RWPE1 (cell line): ENCODE results near the gene DUSP19.
A peak's percentile ranks its signal among the peaks of the same experiment; 100 is the strongest.

Source experiments
- CTCF ChIA-PET: fragments of 350-600 bp; sonication (Branson Sonifier 250); formaldehyde crosslinking; extraction: SDS; loops from one replicate; lab custom pipeline; 2021; lab: Yijun Ruan, JAX
- POLR2A ChIA-PET: fragments of 400-600 bp; formaldehyde crosslinking; extraction: SDS; loops from one replicate; lab custom pipeline; 2020; ENCODE audit warnings: antibody characterized with exemption; ENCODE audit not compliant: low non-redundant PET; lab: Yijun Ruan, JAX
- DNase-seq: peaks from one replicate; pipeline ENCODE4 v3.0.0; 2012; ENCODE audit warnings: low spot score
- H3K27ac ChIP-seq: fragments of 450-650 bp; 2 replicates; pipeline ENCODE4 v1.5.1; 2017
- TF ChIP-seq, protein P1 (sequence below): fragments of 450-650 bp; conservative IDR thresholded peaks from 2 replicates; pipeline ENCODE4 v1.5.1; 2017; ENCODE audit warnings: low read depth, mild to moderate bottlenecking

DUSP19 gene

DNA sequence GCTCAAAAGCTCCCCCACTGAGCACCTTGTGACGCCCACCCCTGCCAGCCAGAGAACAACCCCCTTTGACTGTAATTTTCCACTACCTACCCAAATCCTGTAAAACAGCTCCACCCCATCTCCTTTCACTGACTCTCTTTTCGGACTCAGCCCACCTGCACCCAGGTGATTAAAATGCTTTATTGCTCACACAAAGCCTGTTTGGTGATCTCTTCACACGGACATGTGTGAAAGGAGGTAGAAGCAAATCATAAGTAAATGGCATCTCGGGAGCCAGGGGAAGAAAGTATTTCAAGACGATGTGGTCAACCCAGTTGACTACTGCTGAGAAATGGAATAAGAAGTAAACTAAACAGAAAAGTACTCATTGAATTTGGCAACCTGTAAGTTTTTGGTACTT is 29.1 kb upstream of the DUSP19 start:
- ChIA-PET POLR2A (no interaction called here), CTCF (no interaction called here)
- no peak for DNase-seq

DNA sequence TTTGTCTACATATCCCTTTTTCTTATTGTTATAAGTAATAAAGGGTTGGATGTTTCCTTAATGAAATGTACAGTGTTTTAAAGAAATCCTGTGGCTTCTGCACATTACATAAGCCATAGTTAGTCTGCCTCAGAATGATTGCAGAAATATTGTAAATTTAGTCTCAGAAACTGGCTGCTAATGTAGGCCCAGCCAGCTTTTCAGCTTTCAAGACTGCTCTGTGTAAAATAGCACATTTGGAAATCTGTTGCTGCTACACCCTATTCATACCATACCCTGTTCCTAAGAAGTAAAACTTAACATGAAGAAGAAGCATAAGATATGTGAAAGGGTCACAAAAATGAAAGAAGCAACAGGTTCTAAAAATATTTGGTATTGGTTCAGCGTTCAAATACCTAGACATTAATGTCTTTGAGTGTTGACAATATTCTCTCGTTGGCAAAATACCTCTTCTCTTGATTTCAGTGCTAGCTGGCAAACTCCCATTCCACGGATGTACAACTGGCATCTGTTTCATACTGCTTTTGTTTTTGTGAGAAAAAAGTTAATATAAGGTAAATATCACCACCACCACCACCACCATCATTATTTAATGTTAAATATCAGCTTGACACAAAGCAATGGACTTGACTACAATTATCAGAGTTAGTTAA is 21.1 kb upstream of the DUSP19 start:
- POLR2A ChIA-PET, result no interaction called here
- CTCF ChIA-PET, result no interaction called here
- DNase-seq, result no peak

More for the DNA sequence above, 29.1 kb upstream of the DUSP19 start:
- no peak overlapping the region for H3K27ac ChIP-seq
- TF ChIP-seq, protein P1, sequence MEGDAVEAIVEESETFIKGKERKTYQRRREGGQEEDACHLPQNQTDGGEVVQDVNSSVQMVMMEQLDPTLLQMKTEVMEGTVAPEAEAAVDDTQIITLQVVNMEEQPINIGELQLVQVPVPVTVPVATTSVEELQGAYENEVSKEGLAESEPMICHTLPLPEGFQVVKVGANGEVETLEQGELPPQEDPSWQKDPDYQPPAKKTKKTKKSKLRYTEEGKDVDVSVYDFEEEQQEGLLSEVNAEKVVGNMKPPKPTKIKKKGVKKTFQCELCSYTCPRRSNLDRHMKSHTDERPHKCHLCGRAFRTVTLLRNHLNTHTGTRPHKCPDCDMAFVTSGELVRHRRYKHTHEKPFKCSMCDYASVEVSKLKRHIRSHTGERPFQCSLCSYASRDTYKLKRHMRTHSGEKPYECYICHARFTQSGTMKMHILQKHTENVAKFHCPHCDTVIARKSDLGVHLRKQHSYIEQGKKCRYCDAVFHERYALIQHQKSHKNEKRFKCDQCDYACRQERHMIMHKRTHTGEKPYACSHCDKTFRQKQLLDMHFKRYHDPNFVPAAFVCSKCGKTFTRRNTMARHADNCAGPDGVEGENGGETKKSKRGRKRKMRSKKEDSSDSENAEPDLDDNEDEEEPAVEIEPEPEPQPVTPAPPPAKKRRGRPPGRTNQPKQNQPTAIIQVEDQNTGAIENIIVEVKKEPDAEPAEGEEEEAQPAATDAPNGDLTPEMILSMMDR, result no peak

DNA sequence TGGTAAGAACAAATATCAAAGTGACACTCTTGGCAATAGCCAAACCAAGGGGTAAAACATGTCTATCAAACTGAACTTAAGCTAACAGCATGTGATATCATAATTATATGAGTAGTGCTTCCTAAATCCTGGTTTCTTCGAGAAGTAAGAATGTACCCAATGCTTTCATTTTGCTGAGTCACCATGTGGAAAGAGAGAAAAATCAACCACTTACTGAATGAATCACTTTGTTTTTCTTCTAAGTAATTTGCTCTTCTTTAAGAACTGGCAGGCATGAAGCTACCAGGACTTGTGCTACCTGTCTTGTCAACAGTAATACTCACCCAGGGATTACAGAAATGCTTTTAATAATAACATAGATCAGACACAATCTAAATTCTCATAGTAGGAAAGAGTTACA is 19.0 kb upstream of the DUSP19 start:
- DNase-seq, result peak; percentile 73
- TF ChIP-seq, protein P1, result no peak
- ChIA-PET POLR2A (interaction anchor here (0.6 kb wide), 1 partner anchor 36 kb away, joined by 3 read pairs; no protein-coding TSS in a partner anchor), CTCF (interaction anchor here (0.5 kb wide), 1 partner anchor 860 kb away, joined by 3 read pairs; no protein-coding TSS in a partner anchor)
- no peak overlapping the region for H3K27ac ChIP-seq

More for the DNA sequence above, 21.1 kb upstream of the DUSP19 start:
- TF ChIP-seq, protein P1, result no peak
- no peak overlapping the region for H3K27ac ChIP-seq

DNA sequence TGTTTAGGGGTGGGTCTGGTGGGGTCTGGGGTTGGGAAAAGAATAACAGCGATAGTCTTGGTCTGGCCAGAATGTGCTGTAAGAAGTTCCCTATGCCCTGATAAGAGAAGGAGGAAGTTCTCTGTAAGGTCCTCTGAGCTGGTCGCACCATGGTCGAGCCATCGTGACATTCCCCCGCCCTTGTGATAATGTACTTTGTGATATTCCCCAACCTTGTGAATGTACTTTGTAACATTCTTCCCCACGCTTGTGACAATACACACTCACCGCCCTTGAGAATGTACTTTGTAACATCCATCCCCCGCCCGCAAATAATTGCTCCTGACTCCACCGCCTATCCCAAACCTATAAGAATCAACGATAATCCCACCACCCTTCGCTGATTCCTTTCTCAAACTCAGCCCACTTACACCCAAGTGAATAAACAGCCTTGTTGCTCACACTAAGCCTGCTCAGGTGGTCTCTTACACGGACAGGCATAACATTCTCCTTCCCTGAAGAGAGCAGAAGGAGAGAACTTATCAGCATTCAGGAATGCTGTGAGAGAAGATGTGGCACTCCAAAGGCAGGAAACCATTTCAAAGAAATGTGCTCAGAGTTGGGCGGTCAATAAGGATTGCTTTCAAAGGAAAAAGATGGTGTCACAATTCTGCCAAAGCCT is 17.8 kb upstream of the DUSP19 start:
- CTCF ChIA-PET, result no interaction called here
- H3K27ac ChIP-seq, result no peak overlapping the region
- no peak for DNase-seq
- TF ChIP-seq, protein P1, result no peak
- POLR2A ChIA-PET, result no interaction called here

DNA sequence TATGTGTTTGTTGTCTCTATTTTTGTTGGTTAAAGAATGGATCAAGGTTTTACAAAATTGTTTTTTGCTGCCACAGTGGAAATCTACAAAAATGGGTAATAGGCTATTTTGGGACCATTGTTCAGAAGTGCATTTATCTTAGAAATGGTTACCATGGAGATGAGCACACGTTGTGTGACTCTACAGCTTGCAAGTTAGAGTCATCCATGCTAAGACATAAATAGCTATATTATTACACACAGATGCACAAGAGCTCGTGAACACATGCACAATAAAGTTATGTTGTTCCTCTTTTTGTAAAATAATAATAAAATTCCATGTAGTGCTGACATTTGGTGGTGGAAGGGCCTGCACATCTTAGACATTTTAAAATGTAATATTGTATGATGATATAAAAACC is 15.5 kb upstream of the DUSP19 start:
- POLR2A ChIA-PET, result no interaction called here
- CTCF ChIA-PET, result no interaction called here
- DNase-seq, result no peak
- TF ChIP-seq, protein P1, result no peak
- no peak overlapping the region for H3K27ac ChIP-seq

DNA sequence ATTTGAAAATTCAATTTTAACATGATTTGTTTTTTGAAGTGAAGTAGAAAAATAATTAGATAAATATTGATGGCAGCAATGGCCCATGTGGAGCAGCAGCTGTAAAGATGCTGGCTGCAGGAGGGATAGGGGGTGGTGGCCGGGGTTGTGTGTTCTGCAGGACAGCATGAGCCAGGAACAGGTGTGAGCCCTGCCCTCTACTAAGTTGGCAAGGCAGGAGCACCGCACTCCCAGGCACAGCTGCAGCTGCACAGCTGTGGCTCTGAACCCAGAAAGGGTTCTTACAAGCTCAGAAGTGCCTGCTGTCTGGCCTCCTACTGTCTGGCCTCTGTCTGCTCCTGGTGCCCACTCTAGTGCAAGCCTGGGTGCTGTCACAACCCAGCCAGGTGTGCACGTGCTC is 10.0 kb upstream of the DUSP19 start:
- TF ChIP-seq, protein P1, result no peak
- H3K27ac ChIP-seq, result no peak overlapping the region
- POLR2A ChIA-PET, result no interaction called here
- no peak for DNase-seq
- CTCF ChIA-PET, result interaction anchor here (0.6 to 1.1 kb wide), 2 partner anchors 13 to 27 kb away, joined by 3 to 5 read pairs; no protein-coding TSS in a partner anchor
